Lung (tissue), 12 donors: Measurements from ENCODE around the gene HUS1. TPM values are rescaled to one million over a fixed set of nuclear protein-coding genes. Genes with fewer than 3 reads are reported as not detected.

Experiments used
- ATAC-seq: fragments of 200-7000 bp; cut with Tn5 transposase; one replicate; pipeline ENCODE4 v1.9.1; 2020; ENCODE audit warnings: moderate number of reproducible peaks; ENCODE audit not compliant: insufficient read depth, low FRiP score
- DNase-seq, 3 donors: peaks; one replicate each; pipeline ENCODE4 v3.0.0-alpha.2; 2013 to 2017
- H3K27ac ChIP-seq, 2 donors: one replicate each; pipeline ENCODE4 v1.5.1; 2013; ENCODE audit warnings: mild to moderate bottlenecking in 2 of 2, moderate library complexity in 2 of 2, control low read depth in 1 of 2, inconsistent platforms in 1 of 2, low read depth in 1 of 2, low read length in 1 of 2
- H3K27me3 ChIP-seq, 3 donors: one replicate each; pipeline ENCODE4 v1.5.1; 2013; ENCODE audit warnings: low read length in 2 of 3; ENCODE audit not compliant: control insufficient read depth in 3 of 3, insufficient read depth in 3 of 3
- H3K36me3 ChIP-seq, 4 donors: one replicate each; pipeline ENCODE4 v1.5.1; 2013; ENCODE audit warnings: low read length in 4 of 4, mild to moderate bottlenecking in 1 of 4, moderate library complexity in 1 of 4; ENCODE audit not compliant: control insufficient read depth in 4 of 4, insufficient read depth in 4 of 4
- H3K4me1 ChIP-seq, 5 donors: one replicate each; pipeline ENCODE4 v1.5.1; 2013; ENCODE audit warnings: low read length in 5 of 5, mild to moderate bottlenecking in 2 of 5, moderate library complexity in 1 of 5; ENCODE audit not compliant: control insufficient read depth in 5 of 5, insufficient read depth in 5 of 5
- H3K4me3 ChIP-seq: one replicate; pipeline ENCODE4 v1.5.1; 2013; ENCODE audit warnings: mild to moderate bottlenecking, control low read depth, moderate library complexity
- H3K9ac ChIP-seq, 2 donors: one replicate each; pipeline ENCODE4 v1.5.1; 2013; ENCODE audit warnings: low read length in 2 of 2, control low read depth in 1 of 2; ENCODE audit not compliant: insufficient read depth in 1 of 2
- H3K9me3 ChIP-seq, 4 donors: one replicate each; pipeline ENCODE4 v1.5.1; 2013; ENCODE audit warnings: low read length in 3 of 4, mild to moderate bottlenecking in 1 of 4, moderate library complexity in 1 of 4; ENCODE audit not compliant: control insufficient read depth in 4 of 4, insufficient read depth in 3 of 4
- WGBS, 2 donors: extraction: QIAGEN DNeasy Blood & Tissue Kit; methylation state at CpG; one replicate each; pipeline ENCODE4 v1.1.7; 2013; 5-methylcytosine and 5-hydroxymethylcytosine counted together
- polyA plus RNA-seq, 2 donors: library from polyadenylated mRNA; stranded (reverse); fragments of 200-250 nt; gene quantifications; one replicate each; pipeline ENCODE4 v1.2.1, GENCODE V29; 2013
- total RNA-seq, 2 donors: library from RNA; depleted of rRNA in 1 of 2; stranded (reverse); fragments of >200 nt in 1 of 2; gene quantifications; one replicate each; pipeline ENCODE4 v1.2.1, GENCODE V29; 2014 to 2021
- TF ChIP-seq, protein P1 (sequence below): IDR thresholded peaks from 2 replicates; pipeline ENCODE4 v1.5.1; 2012; ENCODE audit warnings: mild to moderate bottlenecking; ENCODE audit errors: control extremely low read depth, extremely low read depth
- donor health status: control.
- donor health status: control.
- donor health status: Bipolar disorder and iron deficiency.
- donor health status: healthy.
- donor health status: DM: yes; HTN: yes; CAD: no.

HUS1 gene
- total and polyA plus RNA-seq, 4 donors = 10.3 to 33.9 (median 19.3) TPM

DNA sequence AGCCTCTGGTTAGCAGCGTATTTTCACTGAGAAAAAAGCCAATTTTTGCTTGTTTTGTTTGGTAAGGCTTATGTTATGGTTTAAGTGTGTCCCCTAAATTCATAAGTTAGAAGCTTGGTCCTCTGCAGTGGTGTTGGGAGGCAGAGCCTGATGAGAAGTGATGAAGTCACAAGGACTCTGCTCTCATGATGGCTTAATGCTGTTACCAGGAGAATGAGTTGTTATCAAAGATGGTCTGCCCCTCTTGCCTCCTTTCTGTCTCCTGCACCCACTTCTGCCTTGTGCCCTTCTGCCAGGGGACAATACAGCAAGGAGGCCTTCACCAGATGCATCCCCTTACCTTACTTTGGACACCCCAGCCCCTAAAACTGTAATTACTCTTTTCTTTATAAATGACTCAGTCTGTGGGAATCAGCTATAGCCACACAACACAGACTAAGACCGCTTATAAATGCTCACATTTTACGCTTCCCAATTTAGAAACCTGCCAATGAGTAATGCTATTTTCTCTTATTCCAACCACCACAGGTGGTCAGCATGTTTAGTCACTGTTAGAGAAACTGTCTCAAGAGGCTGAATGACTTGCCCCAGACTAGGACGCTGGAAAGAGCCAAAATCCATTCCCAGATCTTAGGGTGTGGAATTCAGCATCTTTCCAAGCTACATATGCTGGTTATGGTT lies 25.0 kb downstream of the HUS1 start:
- Histone ChIP-seq H3K27me3 (no peaks in the 10 kb centered on the region), H3K4me3 (no peak overlapping the region), H3K27ac (no peak overlapping the region), H3K9ac (no peak overlapping the region), H3K4me1 (no peaks in the 10 kb centered on the region), H3K9me3 (no peaks in the 10 kb centered on the region), H3K36me3 (peaks cover 4 to 10% (median 7%) of the 10 kb centered on the region in 4 donors)
- WGBS, 2 donors = 91 to 95% methylated on average over 4 of the region's 4 CpGs
- TF ChIP-seq, protein P1, sequence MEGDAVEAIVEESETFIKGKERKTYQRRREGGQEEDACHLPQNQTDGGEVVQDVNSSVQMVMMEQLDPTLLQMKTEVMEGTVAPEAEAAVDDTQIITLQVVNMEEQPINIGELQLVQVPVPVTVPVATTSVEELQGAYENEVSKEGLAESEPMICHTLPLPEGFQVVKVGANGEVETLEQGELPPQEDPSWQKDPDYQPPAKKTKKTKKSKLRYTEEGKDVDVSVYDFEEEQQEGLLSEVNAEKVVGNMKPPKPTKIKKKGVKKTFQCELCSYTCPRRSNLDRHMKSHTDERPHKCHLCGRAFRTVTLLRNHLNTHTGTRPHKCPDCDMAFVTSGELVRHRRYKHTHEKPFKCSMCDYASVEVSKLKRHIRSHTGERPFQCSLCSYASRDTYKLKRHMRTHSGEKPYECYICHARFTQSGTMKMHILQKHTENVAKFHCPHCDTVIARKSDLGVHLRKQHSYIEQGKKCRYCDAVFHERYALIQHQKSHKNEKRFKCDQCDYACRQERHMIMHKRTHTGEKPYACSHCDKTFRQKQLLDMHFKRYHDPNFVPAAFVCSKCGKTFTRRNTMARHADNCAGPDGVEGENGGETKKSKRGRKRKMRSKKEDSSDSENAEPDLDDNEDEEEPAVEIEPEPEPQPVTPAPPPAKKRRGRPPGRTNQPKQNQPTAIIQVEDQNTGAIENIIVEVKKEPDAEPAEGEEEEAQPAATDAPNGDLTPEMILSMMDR = no peak
- no peak for ATAC-seq
- no peak for DNase-seq

DNA sequence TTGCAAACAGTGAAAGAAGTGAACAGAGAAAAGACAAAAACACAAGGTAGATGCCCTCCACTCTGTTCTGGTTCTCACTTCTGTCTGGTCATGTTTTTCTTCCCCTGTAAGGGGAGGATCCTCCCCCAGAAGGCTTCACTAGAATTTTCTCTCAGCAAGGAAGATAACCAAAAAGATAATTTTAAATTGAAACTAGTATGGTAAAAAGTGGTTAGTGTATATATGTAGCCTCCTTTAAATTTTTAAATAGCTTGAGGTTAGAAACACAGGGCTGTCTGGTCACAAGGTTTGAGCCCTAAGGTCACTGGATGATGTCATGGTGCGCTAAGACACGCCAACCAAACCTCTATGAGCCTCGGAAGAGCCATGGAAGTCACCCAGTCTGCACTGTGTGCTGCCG lies 25.6 kb downstream of the HUS1 start:
- Histone ChIP-seq H3K27ac (no peak overlapping the region), H3K4me1 (no peaks in the 10 kb centered on the region), H3K9ac (no peak overlapping the region), H3K27me3 (no peaks in the 10 kb centered on the region), H3K9me3 (no peaks in the 10 kb centered on the region), H3K4me3 (no peak overlapping the region), H3K36me3 (peaks cover 4 to 10% (median 7%) of the 10 kb centered on the region in 4 donors)
- DNase-seq (no peak), ATAC-seq (no peak)
- TF ChIP-seq, protein P1 = no peak
- WGBS, 2 donors = 95 to 96% methylated on average over 4 of the region's 4 CpGs

DNA sequence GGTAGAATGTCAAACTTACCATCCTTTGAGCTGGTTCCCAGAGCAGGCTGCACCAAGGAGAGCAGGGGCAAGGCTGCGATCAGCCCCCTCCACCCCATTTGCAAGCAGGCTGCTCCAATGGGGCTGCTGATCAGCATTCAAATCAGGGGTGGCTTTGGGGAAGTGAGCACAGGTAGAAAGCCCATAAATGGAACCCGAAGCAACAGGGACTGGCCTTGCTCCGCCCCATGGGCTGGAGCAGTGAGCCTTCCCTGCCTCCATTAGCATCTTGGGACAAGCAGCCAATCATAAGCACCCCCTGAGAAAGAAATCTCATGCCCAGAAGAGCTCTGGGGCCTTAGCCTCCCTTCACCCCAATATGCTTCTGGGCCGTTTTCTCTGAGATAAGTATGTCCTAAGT lies 27.2 kb downstream of the HUS1 start:
- WGBS, 2 donors = 77 to 94% methylated on average over 4 of the region's 4 CpGs
- Histone ChIP-seq H3K27ac (no peak overlapping the region), H3K9ac (no peak overlapping the region), H3K4me3 (no peak overlapping the region), H3K9me3 (no peaks in the 10 kb centered on the region), H3K4me1 (peaks cover 0 to 3% (median 0%) of the 10 kb centered on the region in 5 donors), H3K36me3 (peaks cover 4 to 7% (median 6%) of the 10 kb centered on the region in 4 donors), H3K27me3 (no peaks in the 10 kb centered on the region)
- ATAC-seq (no peak), DNase-seq (no peak)
- TF ChIP-seq, protein P1 = no peak

DNA sequence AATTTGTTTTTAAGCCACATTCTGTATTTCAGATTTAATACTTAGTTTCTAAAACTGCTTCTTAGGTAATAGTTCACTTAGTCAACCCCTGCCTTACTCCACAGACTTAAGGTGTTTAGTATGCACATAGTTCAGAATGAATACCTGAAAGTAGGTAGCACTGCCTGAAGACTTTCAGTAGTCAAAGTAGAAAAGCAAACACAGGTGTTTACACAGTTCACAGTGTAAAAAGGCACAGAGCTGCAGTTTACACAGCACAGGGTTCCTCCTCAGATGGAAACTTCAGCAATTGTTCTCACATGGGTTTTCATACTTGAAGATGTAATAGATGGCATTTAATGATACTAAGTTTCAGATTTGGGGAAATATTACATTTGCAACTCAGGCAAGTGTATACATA lies 28.0 kb downstream of the HUS1 start:
- TF ChIP-seq, protein P1 = no peak
- peaks cover 0 to 4% (median 0%) of the 10 kb centered on the region in 5 donors for H3K4me1 ChIP-seq
- H3K9ac ChIP-seq = peak overlapping the region in 1 of 2 donors; percentile 33
- no peaks in the 10 kb centered on the region for H3K27me3 ChIP-seq
- H3K27ac ChIP-seq = peak overlapping the region in 1 of 2 donors; percentile 10
- ATAC-seq (no peak), DNase-seq (peak in 2 of 3 donors; percentile 24 to 47)
- no peak overlapping the region for H3K4me3 ChIP-seq
- peaks cover 3 to 7% (median 5%) of the 10 kb centered on the region in 4 donors for H3K36me3 ChIP-seq
- no peaks in the 10 kb centered on the region for H3K9me3 ChIP-seq
